HEK293T (cell line): ENCODE results near the gene TGFBR2.

Source experiments
- ARNT ChIP-seq: fragments of 450-650 bp; IDR thresholded peaks from 2 replicates; pipeline ENCODE4 v1.6.1; 2017; ENCODE audit warnings: mild to moderate bottlenecking
- BHLHE40 ChIP-seq: fragments of 450-650 bp; IDR thresholded peaks from 2 replicates; pipeline ENCODE4 v1.6.1; 2016; ENCODE audit warnings: mild to moderate bottlenecking, moderate library complexity, borderline replicate concordance
- FOXA1 ChIP-seq: fragments of 450-650 bp; IDR thresholded peaks from 2 replicates; pipeline ENCODE4 v1.6.1; 2016; ENCODE audit warnings: mild to moderate bottlenecking
- FOXK2 ChIP-seq: fragments of 450-650 bp; IDR thresholded peaks from 2 replicates; pipeline ENCODE4 v1.6.1; 2016; ENCODE audit warnings: mild to moderate bottlenecking
- FOXM1 ChIP-seq: fragments of 450-650 bp; IDR thresholded peaks from 2 replicates; pipeline ENCODE4 v1.6.1; 2017; ENCODE audit warnings: mild to moderate bottlenecking, borderline replicate concordance
- HDGF ChIP-seq: fragments of 450-650 bp; IDR thresholded peaks from 2 replicates; pipeline ENCODE4 v1.6.1; 2017; ENCODE audit warnings: antibody characterized with exemption, borderline replicate concordance
- NFRKB ChIP-seq: fragments of 450-650 bp; IDR thresholded peaks from 2 replicates; pipeline ENCODE4 v1.6.1; 2016; ENCODE audit warnings: mild to moderate bottlenecking, moderate library complexity
- SP1 ChIP-seq: fragments of 450-650 bp; IDR thresholded peaks from 2 replicates; pipeline ENCODE4 v1.6.1; 2017
- SUZ12 ChIP-seq: fragments of 450-650 bp; IDR thresholded peaks from 2 replicates; pipeline ENCODE4 v1.6.1; 2016; ENCODE audit warnings: mild to moderate bottlenecking
- TARDBP ChIP-seq: fragments of 450-650 bp; IDR thresholded peaks from 2 replicates; pipeline ENCODE4 v1.6.1; 2016
- ZNF384 ChIP-seq: fragments of 450-650 bp; IDR thresholded peaks from 2 replicates; pipeline ENCODE4 v1.6.1; 2016

DNA sequence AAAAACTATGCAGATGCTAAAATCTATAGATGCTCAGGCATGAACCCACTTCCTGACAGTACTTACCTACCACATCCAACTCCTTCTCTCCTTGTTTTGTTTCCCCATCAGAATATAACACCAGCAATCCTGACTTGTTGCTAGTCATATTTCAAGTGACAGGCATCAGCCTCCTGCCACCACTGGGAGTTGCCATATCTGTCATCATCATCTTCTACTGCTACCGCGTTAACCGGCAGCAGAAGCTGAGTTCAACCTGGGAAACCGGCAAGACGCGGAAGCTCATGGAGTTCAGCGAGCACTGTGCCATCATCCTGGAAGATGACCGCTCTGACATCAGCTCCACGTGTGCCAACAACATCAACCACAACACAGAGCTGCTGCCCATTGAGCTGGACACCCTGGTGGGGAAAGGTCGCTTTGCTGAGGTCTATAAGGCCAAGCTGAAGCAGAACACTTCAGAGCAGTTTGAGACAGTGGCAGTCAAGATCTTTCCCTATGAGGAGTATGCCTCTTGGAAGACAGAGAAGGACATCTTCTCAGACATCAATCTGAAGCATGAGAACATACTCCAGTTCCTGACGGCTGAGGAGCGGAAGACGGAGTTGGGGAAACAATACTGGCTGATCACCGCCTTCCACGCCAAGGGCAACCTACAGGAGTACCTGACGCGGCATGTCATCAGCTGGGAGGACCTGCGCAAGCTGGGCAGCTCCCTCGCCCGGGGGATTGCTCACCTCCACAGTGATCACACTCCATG is 65.3 kb downstream of the TGFBR2 start:
- TF ChIP-seq ZNF384, result no peak
- no peak for TF ChIP-seq TARDBP
- no peak for TF ChIP-seq FOXM1
- no peak for TF ChIP-seq FOXK2
- TF ChIP-seq ARNT, result no peak
- TF ChIP-seq FOXA1, result no peak
- TF ChIP-seq HDGF, result no peak
- no peak for TF ChIP-seq SP1
- no peak for TF ChIP-seq NFRKB
- TF ChIP-seq BHLHE40, result no peak
- no peak for TF ChIP-seq SUZ12
